GM18519 (cell line): ENCODE results near the gene MBP.

ENCODE experiments used
- ATAC-seq: cut with Tn5 transposase; IDR thresholded peaks from one replicate; pipeline ENCODE4 v1.9.1; 2021; ENCODE audit warnings: mild to moderate bottlenecking, moderate library complexity; ENCODE audit not compliant: unreplicated experiment, low FRiP score

MBP gene

GRCh38 chr18:77103187-77103850 lies 29.3 kb downstream of the MBP start:
- ATAC-seq, result no peak

- peak; percentile 88 for ATAC-seq
Observed at GRCh38 chr18:77102259-77103040, 30.1 kb downstream of the MBP start.

DNA sequence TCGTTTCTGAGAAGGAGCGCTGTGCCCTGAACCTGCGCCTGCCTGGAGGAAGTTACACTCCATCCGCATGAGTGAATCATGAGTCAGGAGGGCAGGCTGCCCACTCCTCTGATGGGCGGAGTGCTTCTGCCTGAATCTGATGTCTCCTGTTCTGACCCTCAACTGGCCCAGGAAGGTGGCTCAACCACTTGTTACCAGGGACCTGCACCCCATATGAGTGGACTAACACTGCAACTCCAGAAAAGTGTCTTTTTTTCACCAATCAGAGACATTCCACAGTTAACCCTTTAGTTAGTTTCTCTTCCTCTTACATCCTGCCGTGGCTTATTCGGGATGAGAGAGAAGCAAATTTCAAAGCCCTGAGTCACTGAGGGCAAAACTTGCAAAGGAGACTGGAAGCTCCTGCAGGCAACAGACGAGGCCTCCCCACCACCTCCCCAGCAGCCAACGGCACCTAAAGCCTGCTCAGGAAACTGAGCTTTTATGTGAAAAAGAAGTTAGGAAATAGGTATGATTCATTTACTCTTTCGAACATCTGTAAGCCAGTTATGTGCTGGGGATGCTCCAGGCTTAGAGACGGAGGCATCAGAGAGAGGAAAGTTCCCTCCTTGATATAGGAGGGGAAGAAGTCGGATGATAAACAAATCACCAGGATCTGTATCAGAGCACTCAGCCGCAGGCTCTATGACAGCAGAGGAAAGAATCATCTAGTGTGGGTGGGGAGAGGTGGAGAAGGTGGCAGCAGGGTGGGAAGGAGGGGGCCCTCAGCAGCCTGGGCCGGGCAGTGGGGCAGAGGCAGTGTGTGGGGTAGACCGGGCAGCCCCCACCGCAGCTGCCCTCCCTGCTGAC lies 30.9 kb downstream of the MBP start:
- peak; percentile 25 for ATAC-seq

GRCh38 chr18:77100751-77101355 lies 31.7 kb downstream of the MBP start:
- no peak for ATAC-seq

- no peak for ATAC-seq
Observed at GRCh38 chr18:77099485-77100370, 32.9 kb downstream of the MBP start.

DNA sequence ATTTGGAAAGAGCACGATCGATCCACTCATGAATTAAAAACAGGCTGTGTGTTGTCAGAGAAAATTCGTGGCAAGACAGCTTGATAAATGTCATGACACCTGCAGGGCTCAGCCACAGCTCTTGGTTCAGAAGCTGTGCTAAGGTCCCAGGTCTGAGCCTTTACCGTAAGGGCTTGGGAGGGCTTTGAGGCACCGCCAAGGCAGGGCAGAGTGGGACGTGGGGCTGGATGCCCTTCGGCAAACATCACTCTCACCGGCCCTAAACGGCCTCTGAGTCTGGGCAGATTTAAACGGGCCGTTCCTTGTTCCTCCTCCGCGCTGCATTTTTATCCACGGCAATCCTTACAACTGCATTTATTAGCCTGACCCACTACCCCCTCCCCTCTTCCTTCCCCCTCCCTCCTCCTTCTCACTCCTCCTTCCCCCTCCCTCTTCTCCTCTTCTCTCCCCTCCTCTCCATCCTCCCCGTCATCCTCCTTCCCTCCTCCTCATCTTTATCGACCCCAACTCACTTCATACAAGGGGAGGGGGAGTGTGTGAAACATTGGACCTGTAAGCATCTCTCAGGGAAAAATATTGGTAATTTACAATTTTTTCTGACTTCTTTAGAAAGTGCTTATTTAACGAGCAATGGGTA lies 33.9 kb downstream of the MBP start:
- ATAC-seq, result no peak

DNA sequence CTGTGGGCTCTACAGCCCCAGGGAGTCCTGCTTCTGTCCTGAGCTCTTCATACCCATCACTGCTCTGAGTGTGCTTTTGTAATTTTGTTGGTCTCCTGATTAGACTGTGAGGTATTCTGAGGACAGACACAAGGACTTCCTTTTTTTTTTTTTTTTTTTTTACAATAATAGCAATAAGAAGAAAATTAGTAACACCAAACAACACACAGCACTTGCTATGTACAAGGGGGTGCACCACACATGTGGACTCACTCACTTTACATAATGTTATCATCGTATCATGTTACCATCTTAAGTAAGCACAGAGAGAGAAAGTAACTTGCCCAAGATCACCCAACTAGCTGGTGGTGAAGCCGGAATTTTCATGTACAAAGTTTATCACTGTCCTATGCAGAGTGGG lies 34.6 kb downstream of the MBP start:
- ATAC-seq, result no peak

- ATAC-seq, result no peak
Observed at GRCh38 chr18:77096936-77097886, 35.4 kb downstream of the MBP start.

DNA sequence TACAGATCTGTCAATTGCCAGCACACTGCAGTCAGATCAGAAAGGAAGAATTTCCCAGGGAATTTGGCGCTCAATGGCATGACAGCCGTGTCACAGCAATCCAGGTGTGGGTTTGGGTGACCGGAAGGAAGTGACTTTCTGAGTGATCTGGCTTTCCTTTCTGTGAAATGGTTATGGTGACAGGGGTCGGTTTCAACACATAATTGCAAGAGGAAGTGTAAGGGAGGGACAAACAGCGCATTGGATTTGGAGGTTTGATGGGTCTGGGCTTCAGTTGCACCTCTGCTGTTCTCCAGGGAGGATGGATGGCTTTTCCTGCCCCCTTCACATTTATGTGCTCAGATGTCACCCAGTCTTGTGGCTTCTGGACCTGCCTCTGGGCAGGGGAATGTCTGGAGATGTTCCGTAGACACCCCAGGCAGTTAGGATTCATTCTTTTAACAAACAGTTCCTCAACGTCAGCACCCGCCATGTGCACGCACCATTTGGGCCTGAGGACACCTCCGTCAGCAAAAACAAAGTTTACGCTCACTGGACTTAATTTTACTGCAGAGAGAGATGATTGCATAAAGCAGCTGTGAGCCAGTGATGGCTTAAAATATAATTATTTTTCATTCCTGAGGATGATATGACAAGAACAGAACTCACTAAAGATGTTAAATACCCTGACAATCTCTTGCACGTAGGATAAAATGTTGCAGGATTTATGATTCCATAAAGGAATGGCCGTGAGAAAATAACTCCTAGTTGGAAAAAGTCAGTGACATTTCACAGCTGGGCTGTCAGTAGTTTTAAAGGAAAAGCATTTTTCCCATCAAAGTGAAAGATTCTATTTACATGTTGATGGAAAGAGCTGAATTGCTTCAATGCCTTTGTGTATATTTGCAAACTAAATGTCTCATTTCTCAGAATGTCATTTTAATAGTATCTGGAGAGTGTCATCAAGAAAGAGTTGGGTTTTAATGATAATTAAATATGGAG lies 36.9 kb downstream of the MBP start:
- no peak for ATAC-seq

- no peak for ATAC-seq
Observed at GRCh38 chr18:77093586-77093985, 39.0 kb downstream of the MBP start.

GRCh38 chr18:77093067-77093430 lies 39.5 kb downstream of the MBP start:
- no peak for ATAC-seq

GRCh38 chr18:77092104-77093066 lies 40.2 kb downstream of the MBP start:
- no peak for ATAC-seq

- ATAC-seq, result no peak
Observed at GRCh38 chr18:77091366-77091765, 41.2 kb downstream of the MBP start.

GRCh38 chr18:77090546-77091174 lies 41.9 kb downstream of the MBP start:
- no peak for ATAC-seq

GRCh38 chr18:77089723-77090285 lies 42.8 kb downstream of the MBP start:
- no peak for ATAC-seq
